ENCODE data around the gene SYCE3. TPM values are rescaled to one million over a fixed set of nuclear protein-coding genes. Genes with fewer than 3 reads are reported as not detected.
"Not testable (repeated sequence)": the region's sequence is repeated elsewhere in the genome, so short reads cannot be mapped to it uniquely, and the experiment has no call there.

The SYCE3 gene
- polyA plus RNA-seq (2012; ENCODE audit: low read depth, missing spikeins) = 1.9 TPM

DNA sequence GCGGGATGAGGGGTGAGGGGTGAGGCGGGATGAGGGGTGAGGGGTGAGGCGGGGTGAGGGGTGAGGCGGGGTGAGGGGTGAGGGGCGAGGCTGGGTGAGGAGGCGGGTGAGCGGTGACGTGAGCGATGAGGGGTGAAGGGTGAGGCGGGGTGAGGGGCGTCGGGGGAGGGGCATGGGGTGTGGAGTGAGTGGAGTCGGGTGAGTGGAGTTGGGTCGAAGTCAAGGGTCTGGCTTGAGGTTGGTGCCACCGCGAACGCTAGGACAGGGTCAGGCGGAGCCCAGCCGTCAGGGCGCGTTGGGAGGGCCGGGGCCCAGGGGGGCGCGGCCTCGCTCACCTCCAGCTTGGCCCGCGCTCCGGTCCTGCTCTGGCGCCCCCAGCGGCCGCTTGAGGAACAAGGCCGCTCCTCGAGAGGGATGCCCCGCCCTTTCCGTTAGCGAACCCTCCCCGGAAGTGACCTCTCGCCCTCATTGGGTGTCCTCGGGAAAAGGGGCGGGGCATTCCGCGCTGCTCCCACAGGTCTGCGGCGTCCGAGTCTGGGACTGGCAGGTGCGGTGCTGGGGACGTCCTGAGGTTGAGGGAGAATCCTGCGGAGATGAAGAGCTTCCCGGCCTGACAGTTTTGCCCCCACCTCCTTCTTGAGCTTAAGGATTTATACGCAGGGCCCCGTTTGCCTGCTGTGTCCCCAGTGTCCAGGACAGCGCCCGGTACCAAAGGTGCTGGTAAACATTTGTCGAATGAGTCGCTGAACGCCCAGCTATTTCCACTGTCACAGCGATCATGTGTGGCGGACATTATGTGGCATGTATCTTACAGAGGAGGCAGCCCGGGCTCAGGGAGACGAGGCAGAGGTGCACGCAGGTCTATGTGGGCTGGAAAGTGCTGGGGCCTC is at the start of gene SYCE3:
Gene SYCE3 (minus strand): TSS at position 397 of the 890 bp plus-strand sequence. CDS start 6,514 bp downstream, outside the sequence.
- DNase-seq (ENCODE audit: insufficient read length, low spot score) = peak; percentile 94

DNA sequence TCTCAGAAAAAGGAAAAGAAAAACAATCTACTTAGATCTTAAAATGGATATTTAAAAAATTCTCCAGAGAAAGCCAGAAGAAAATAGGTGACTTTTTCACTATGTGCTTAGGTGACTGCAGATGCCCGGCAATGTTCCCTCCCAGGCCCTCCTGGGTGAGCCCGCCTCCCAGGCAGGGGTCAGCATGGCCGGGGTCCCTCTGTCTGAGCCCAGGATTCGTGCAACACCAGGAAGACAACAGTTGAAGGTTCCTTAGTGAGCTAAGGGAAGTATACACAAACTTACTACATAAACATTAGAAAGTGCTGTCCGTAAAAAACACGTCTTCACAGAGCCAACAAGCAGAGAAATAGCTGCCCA is 49.4 kb upstream of the SYCE3 start:
- TF ChIP-seq POU2F2 (IDR thresholded peaks at IDR 0.05; ENCODE audit: low read depth, low read length) (no peak), POLR2AphosphoS5 (IDR thresholded peaks at IDR 0.05; ENCODE audit: low read depth, low read length) (no peak), POLR2A (IDR thresholded peaks at IDR 0.05; ENCODE audit: low read depth, low read length) (no peak), PAX5 (IDR thresholded peaks at IDR 0.05; ENCODE audit: insufficient read depth, low read length, severe bottlenecking) (no peak)
- DNase-seq (ENCODE audit: insufficient read length, low spot score) (no peak), FAIRE-seq (no peak)

More for the DNA sequence above, at the start of gene SYCE3:
- FAIRE-seq = peak; percentile 98
- TF ChIP-seq PAX5 (IDR thresholded peaks at IDR 0.05; ENCODE audit: insufficient read depth, low read length, severe bottlenecking) (no peak), POLR2AphosphoS5 (IDR thresholded peaks at IDR 0.05; ENCODE audit: low read depth, low read length) (no peak)

GRCh38 chr22:50611341-50612060 is 48.8 kb upstream of the SYCE3 start:
- FAIRE-seq (no peak), DNase-seq (ENCODE audit: insufficient read length, low spot score) (no peak)
- TF ChIP-seq POU2F2 (IDR thresholded peaks at IDR 0.05; ENCODE audit: low read depth, low read length) = no peak
- no peak for TF ChIP-seq PAX5 (IDR thresholded peaks at IDR 0.05; ENCODE audit: insufficient read depth, low read length, severe bottlenecking)
- TF ChIP-seq POLR2AphosphoS5 (IDR thresholded peaks at IDR 0.05; ENCODE audit: low read depth, low read length) = no peak
- no peak for TF ChIP-seq POLR2A (IDR thresholded peaks at IDR 0.05; ENCODE audit: low read depth, low read length)
- no peak for TF ChIP-seq SPI1 (IDR thresholded peaks at IDR 0.05; ENCODE audit: low read depth, low read length)
- no peak for TF ChIP-seq TAF1 (IDR thresholded peaks at IDR 0.05; ENCODE audit: low read depth, low read length)

DNA sequence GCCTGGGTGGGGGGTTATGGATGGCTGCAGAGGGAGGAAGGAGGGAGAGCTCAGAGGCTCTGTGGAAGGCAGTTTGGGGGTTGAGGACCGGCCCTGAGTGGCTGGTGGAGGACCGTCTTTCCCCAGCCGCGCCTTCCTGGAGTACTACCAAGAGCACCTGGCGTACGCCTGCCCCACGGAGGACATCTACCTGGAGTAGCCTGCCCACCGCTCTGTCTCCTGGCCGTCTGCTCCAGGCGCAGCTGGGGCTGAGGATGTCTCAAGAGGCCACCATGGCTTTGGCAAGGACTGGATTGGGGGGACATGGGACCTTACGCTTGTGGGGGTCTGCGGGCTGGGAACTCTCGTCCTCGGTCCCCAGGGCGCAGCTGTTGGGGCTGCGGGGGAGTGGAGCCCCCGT is 47.9 kb upstream of the SYCE3 start:
- TF ChIP-seq POLR2AphosphoS5 (IDR thresholded peaks at IDR 0.05; ENCODE audit: low read depth, low read length) (no peak), POU2F2 (IDR thresholded peaks at IDR 0.05; ENCODE audit: low read depth, low read length) (no peak), POLR2A (IDR thresholded peaks at IDR 0.05; ENCODE audit: low read depth, low read length) (no peak), TAF1 (IDR thresholded peaks at IDR 0.05; ENCODE audit: low read depth, low read length) (no peak), SPI1 (IDR thresholded peaks at IDR 0.05; ENCODE audit: low read depth, low read length) (no peak), PAX5 (IDR thresholded peaks at IDR 0.05; ENCODE audit: insufficient read depth, low read length, severe bottlenecking) (no peak)
- DNase-seq (ENCODE audit: insufficient read length, low spot score) (no peak), FAIRE-seq (no peak)

- DNase-seq (ENCODE audit: insufficient read length, low spot score) (no peak), FAIRE-seq (no peak)
- TF ChIP-seq POLR2A (IDR thresholded peaks at IDR 0.05; ENCODE audit: low read depth, low read length) = no peak
- no peak for TF ChIP-seq TAF1 (IDR thresholded peaks at IDR 0.05; ENCODE audit: low read depth, low read length)
- no peak for TF ChIP-seq POU2F2 (IDR thresholded peaks at IDR 0.05; ENCODE audit: low read depth, low read length)
- TF ChIP-seq POLR2AphosphoS5 (IDR thresholded peaks at IDR 0.05; ENCODE audit: low read depth, low read length) = no peak
- no peak for TF ChIP-seq SPI1 (IDR thresholded peaks at IDR 0.05; ENCODE audit: low read depth, low read length)
- TF ChIP-seq PAX5 (IDR thresholded peaks at IDR 0.05; ENCODE audit: insufficient read depth, low read length, severe bottlenecking) = no peak
Measured at GRCh38 chr22:50610041-50610451, 47.3 kb upstream of the SYCE3 start.

DNA sequence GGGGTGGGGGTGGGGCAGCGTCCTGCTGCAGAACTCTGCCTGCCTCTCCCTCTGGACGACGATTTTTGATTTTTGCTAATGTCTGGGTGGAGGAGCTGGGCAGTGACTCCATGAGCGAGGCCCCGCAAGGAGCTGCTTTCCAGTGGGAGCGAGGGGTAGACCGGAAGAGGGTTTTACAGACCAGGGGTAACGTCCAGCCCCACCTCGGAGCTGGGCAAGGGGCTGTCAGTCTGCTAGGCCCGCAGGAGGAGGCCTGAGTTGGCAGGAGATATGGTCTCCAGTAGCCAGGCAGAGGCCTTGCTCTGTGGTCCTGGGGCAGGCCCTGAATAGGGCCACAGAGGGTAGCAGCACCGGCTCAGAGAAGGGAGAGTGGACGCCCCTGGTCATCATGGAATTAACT is 46.9 kb upstream of the SYCE3 start:
- TF ChIP-seq POLR2A (IDR thresholded peaks at IDR 0.05; ENCODE audit: low read depth, low read length) = no peak
- TF ChIP-seq POU2F2 (IDR thresholded peaks at IDR 0.05; ENCODE audit: low read depth, low read length) = no peak
- no peak for TF ChIP-seq SPI1 (IDR thresholded peaks at IDR 0.05; ENCODE audit: low read depth, low read length)
- no peak for DNase-seq (ENCODE audit: insufficient read length, low spot score)
- FAIRE-seq = no peak

DNA sequence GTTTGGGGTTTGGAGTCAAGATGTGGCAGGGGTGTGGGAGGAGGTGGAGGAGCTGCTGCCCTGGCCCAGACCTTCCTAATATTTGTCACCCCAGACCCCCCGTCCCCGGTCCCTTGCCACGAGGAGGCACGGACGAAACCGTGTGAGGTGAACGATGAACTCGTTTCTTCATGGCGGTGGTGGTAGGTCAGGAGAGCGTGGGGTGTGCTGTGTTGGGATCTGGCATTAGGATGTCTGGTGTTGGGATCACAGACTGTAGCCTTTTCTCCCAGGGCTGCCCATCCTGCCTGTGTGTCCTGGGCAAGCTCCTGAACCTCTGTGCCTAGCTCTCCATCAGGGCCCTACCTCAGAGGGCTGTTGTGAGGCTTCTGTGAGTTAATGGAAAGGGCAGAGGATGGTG is 46.3 kb upstream of the SYCE3 start:
- DNase-seq (ENCODE audit: insufficient read length, low spot score) = no peak
- no peak for FAIRE-seq
- TF ChIP-seq POLR2A (IDR thresholded peaks at IDR 0.05; ENCODE audit: low read depth, low read length) (no peak), SPI1 (IDR thresholded peaks at IDR 0.05; ENCODE audit: low read depth, low read length) (no peak), POLR2AphosphoS5 (IDR thresholded peaks at IDR 0.05; ENCODE audit: low read depth, low read length) (no peak), TAF1 (IDR thresholded peaks at IDR 0.05; ENCODE audit: low read depth, low read length) (no peak), PAX5 (IDR thresholded peaks at IDR 0.05; ENCODE audit: insufficient read depth, low read length, severe bottlenecking) (no peak), POU2F2 (IDR thresholded peaks at IDR 0.05; ENCODE audit: low read depth, low read length) (no peak)

- DNase-seq (ENCODE audit: insufficient read length, low spot score); FAIRE-seq: not testable (repeated sequence)
Measured at GRCh38 chr22:50608058-50608840, 45.5 kb upstream of the SYCE3 start.

GRCh38 chr22:50607659-50608020 is 44.9 kb upstream of the SYCE3 start:
- FAIRE-seq (no peak), DNase-seq (ENCODE audit: insufficient read length, low spot score) (no peak)
- TF ChIP-seq POLR2AphosphoS5 (IDR thresholded peaks at IDR 0.05; ENCODE audit: low read depth, low read length) = no peak
- TF ChIP-seq TAF1 (IDR thresholded peaks at IDR 0.05; ENCODE audit: low read depth, low read length) = no peak
- no peak for TF ChIP-seq POU2F2 (IDR thresholded peaks at IDR 0.05; ENCODE audit: low read depth, low read length)
